Naive B cell (primary cell): ENCODE results near the gene RCC1. TPM values are rescaled to one million over a fixed set of nuclear protein-coding genes. Genes with fewer than 3 reads are reported as not detected.
"Not testable (repeated sequence)": the region's sequence is repeated elsewhere in the genome, so short reads cannot be mapped to it uniquely, and the experiment has no call there.

Source experiments
- ATAC-seq, 2 donors: fragments of 150-1000 bp; cut with Tn5 transposase; 2 replicates each; pipeline ENCODE4 v1.10.0; 2021; ENCODE audit warnings: low read depth in 2 of 2, mild to moderate bottlenecking in 2 of 2, moderate library complexity in 2 of 2
- DNase-seq: peaks from one replicate; pipeline ENCODE4 v3.0.0; 2022
- H3K27ac Mint-ChIP-seq, 6 donors: one replicate each; pipeline ENCODE4 v1.8.0; 2020 to 2022; ENCODE audit warnings: mild to moderate bottlenecking in 6 of 6, mixed read lengths in 6 of 6, moderate library complexity in 5 of 6, inconsistent platforms in 2 of 6
- H3K27me3 Mint-ChIP-seq, 3 donors: one replicate each; pipeline ENCODE4 v1.8.0; 2021 to 2022; ENCODE audit warnings: mixed read lengths in 3 of 3, mild to moderate bottlenecking in 1 of 3
- H3K36me3 Mint-ChIP-seq, 2 donors: one replicate each; pipeline ENCODE4 v1.8.0; 2020 to 2022; ENCODE audit warnings: mixed read lengths in 2 of 2, inconsistent platforms in 1 of 2, mild to moderate bottlenecking in 1 of 2
- H3K4me1 Mint-ChIP-seq, 3 donors: one replicate each; pipeline ENCODE4 v1.8.0; 2020 to 2022; ENCODE audit warnings: mixed read lengths in 3 of 3, inconsistent platforms in 1 of 3, mild to moderate bottlenecking in 1 of 3, moderate library complexity in 1 of 3
- H3K4me3 Mint-ChIP-seq, 8 donors: one replicate each; pipeline ENCODE4 v1.8.0; 2020 to 2022; ENCODE audit warnings: mild to moderate bottlenecking in 8 of 8, mixed read lengths in 8 of 8, moderate library complexity in 8 of 8, inconsistent platforms in 2 of 8
- H3K9me3 Mint-ChIP-seq, 7 donors: one replicate each; pipeline ENCODE4 v1.8.0; 2020 to 2022; ENCODE audit warnings: mixed read lengths in 7 of 7, mild to moderate bottlenecking in 5 of 7, inconsistent platforms in 2 of 7, moderate library complexity in 1 of 7
- polyA plus RNA-seq, 6 donors: library from polyadenylated mRNA; unstranded; fragments of 300-500 nt; fragmentation: Illumina TruSeq; gene quantifications; one replicate each; pipeline ENCODE4 v1.2.3, GENCODE V29; 2021; ENCODE audit warnings: low read depth in 6 of 6

Gene RCC1
- polyA plus RNA-seq, 6 donors from 2014 or later, result 3.8 to 12.2 (median 9.5) TPM

DNA sequence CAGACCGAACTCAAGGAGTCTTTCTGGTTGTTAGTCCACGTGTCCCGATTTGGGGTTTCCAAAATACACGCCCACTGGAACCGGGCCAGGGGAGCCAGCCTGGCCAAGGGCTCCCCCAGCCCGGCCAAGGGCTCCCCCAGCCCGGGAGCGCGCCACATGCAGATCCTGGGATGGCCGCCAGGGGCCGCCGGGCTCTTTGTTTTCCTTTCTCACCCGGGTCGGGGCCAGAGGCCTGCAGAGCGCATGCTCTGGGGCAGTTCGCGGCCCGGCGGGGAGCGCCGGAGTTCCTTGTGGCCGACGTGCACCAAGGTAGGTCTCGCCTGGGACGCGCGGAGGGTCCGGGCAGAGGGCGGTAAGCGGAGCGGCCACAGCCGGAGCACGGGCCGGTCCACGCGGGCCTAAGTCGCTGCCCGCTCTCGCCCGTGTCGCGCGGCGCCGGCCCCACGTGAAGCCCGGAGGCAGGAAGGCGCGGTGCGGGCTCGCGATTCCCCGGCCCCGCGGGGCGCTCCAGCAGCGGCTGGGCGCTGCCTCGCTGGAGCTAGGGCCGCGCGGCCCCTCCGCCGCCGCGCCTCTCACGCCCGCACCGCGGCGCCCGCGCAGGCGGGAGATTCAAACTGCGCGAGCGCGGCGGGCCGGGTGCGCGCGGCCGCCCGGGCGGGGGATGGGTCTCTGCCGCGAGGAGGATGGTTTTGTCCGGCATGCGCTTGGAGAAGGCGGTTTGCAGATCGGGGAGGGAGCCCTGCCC, 12.3 kb downstream of the RCC1 start:
- Mint-ChIP-seq H3K36me3 (no peaks in the 10 kb centered on the region), H3K4me1 (peaks cover 18 to 29% (median 26%) of the 10 kb centered on the region in 3 donors), H3K27me3 (no peaks in the 10 kb centered on the region), H3K27ac (peak overlapping the region; percentile 69 to 95 (median 87)), H3K4me3 (peak overlapping the region; percentile 82 to 95 (median 90)), H3K9me3 (no peaks in the 10 kb centered on the region)
- DNase-seq (peak; percentile 87), ATAC-seq (peak; percentile 84 to 86)

DNA sequence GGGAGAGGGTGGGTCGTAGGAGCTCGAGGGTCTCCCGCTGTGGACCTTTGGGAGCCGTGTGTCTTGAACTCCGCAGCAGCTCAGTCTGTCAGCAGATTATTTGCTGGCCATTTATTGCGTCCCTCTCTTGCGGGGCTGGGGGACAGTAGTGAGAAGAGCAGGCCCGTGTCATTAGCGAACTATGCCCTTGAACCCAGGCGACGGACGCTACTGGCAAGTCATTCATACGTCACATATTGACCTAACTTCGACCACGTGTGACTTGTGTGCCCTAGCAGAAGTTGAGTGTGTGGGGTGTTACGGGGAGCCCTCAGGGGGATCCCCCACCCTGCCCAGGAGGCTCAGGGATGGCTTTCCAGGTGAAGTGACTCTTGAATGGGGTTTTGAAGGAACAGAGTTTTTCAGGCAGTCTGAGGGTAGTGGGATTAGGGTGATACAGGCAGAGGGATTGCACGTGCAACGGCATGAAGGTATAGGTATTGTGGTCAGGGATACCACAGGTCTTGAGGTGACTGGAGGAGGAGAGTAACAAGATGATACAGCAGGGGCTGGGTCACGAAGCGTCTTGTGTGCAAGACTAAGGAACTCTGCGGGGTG, 13.0 kb downstream of the RCC1 start:
- H3K9me3 Mint-ChIP-seq, result no peaks in the 10 kb centered on the region
- H3K36me3 Mint-ChIP-seq, result no peaks in the 10 kb centered on the region
- H3K4me3 Mint-ChIP-seq, result peak overlapping the region; percentile 82 to 95 (median 90)
- ATAC-seq, result peak; percentile 13 to 24
- peak; percentile 14 for DNase-seq
- peak overlapping the region in 5 of 6 donors; percentile 69 to 95 (median 88) for H3K27ac Mint-ChIP-seq
- H3K27me3 Mint-ChIP-seq, result no peaks in the 10 kb centered on the region
- H3K4me1 Mint-ChIP-seq, result peaks cover 18 to 29% (median 22%) of the 10 kb centered on the region in 3 donors

DNA sequence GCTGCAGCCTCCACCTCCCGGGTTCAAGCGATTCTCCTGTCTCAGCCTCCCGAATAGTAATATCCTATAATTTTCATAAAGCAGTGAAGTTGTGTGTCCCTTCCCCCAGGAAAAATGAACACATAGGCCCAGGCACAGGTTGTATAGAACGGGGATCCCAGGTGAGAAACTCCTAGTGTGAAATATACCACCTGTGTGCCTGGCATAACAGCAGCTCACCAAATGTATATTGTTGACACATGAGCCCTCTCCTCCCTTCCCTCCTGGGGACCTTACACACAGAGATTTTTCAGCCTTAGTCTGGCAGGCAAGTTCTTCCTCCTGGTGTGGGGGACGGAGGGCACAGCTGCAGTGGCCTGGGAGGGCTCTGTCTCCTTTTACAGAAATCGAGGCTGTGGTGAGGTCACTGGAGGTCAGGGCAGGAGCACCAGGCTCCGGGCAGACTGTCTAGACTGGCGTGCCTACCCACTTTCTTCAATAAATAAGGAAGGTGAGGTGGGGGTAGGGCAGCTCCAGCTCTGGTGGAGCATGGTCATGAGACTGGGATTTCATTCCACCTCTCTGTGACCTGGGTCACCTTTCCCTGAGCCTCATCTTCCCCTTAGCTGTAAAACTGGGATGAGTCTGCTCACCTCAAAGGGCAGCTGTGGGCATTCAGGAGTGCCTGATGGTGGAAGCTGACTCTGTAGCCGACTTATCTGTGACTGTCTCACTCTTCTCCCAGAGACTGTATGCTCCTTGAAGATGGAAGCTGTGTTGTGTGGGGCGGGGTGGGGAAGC, 14.3 kb downstream of the RCC1 start:
- Mint-ChIP-seq H3K9me3 (no peaks in the 10 kb centered on the region), H3K27me3 (no peaks in the 10 kb centered on the region), H3K36me3 (no peaks in the 10 kb centered on the region), H3K4me1 (peaks cover 18 to 32% (median 22%) of the 10 kb centered on the region in 3 donors), H3K27ac (peak overlapping the region in 1 of 6 donors; percentile 57), H3K4me3 (peak overlapping the region; percentile 5 to 92 (median 42))
- DNase-seq (no peak), ATAC-seq (no peak)

DNA sequence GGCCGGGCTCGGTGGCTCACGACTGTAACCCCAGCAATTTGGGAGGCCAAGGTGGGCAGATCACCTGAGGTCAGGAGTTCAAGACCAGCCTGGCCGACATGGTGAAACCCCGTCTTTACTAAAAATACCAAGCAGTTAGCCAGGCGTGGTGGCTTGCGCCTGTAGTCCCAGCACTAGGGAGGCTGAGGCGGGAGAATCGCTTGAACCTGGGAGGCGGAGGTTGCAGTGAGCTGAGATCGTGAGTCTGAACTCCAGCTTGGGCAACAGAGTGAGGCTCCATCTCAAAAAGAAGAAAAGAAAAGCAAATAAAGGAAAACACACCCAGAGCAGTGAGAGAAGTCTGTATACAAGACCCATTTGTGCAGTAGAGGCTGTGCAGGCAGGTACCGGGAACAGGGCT, 15.0 kb downstream of the RCC1 start:
- H3K27me3 Mint-ChIP-seq, DNase-seq, H3K9me3 Mint-ChIP-seq, ATAC-seq, H3K36me3 Mint-ChIP-seq: not testable (repeated sequence)
- Mint-ChIP-seq H3K27ac (peak overlapping the region in 1 of 6 donors; percentile 82), H3K4me3 (peak overlapping the region in 1 of 8 donors; percentile 12), H3K4me1 (peaks cover 18 to 32% (median 22%) of the 10 kb centered on the region in 3 donors)

DNA sequence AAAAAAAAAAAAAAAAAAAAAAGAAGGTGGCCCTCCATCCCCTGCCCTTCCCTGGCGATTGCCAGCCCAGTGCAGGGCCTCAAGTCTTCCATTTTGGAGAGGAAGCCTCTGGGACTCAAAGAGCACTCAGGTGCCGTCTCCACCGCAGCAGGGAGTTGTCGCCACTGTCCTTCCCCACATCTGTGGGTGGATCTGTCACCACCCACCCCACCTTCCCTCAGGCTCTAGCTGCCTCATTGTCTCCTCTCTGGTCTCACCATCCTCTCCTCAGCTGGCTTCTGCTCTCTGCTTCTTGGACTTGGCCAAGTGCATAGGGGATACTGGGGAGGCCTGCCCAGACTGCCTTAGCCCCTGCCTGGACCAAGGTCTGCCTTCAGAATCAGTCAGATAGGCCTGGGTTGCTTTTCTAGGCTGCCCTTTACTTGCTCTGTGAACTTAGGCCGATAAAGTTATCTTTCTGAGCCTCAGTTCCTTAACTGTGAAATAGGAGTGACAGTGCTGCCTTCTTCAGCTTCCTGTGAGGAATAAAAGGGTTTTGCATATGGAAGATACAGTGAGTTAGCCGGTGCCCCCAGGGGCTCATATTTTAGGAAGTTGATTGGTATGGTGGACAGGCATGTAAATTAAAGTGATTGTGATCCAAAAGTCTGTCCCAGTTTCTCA, 15.8 kb downstream of the RCC1 start:
- Mint-ChIP-seq H3K27ac (no peak overlapping the region), H3K27me3 (no peaks in the 10 kb centered on the region), H3K9me3 (no peaks in the 10 kb centered on the region), H3K36me3 (no peaks in the 10 kb centered on the region), H3K4me1 (peaks cover 18 to 29% (median 21%) of the 10 kb centered on the region in 3 donors), H3K4me3 (peak overlapping the region in 2 of 8 donors; percentile 16 to 25)
- ATAC-seq, result no peak
- DNase-seq, result no peak

DNA sequence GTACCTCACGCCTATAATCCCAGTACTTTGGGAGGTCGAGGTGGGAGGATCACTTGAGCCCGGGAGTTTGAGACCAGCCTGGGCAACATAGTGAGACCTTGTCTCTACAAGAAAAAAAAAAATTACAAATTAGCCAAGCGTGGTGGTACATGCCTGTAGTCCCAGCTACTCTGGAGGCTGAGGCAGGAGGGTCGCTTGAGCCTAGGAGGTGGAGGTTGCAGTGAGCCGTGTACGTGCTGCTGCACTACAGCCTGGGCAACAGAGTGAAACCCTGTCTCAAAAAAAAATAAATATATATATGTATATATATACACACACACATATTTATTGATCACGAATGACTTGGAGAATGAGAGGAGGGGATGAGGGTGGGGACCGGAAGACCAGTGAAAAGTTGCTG, 16.7 kb downstream of the RCC1 start:
- Mint-ChIP-seq H3K4me1 (peaks cover 14 to 24% (median 14%) of the 10 kb centered on the region in 3 donors), H3K27ac (peak overlapping the region in 1 of 6 donors; percentile 1)
- not testable (repeated sequence) for ATAC-seq, H3K4me3 Mint-ChIP-seq, H3K36me3 Mint-ChIP-seq, H3K27me3 Mint-ChIP-seq, DNase-seq, H3K9me3 Mint-ChIP-seq

DNA sequence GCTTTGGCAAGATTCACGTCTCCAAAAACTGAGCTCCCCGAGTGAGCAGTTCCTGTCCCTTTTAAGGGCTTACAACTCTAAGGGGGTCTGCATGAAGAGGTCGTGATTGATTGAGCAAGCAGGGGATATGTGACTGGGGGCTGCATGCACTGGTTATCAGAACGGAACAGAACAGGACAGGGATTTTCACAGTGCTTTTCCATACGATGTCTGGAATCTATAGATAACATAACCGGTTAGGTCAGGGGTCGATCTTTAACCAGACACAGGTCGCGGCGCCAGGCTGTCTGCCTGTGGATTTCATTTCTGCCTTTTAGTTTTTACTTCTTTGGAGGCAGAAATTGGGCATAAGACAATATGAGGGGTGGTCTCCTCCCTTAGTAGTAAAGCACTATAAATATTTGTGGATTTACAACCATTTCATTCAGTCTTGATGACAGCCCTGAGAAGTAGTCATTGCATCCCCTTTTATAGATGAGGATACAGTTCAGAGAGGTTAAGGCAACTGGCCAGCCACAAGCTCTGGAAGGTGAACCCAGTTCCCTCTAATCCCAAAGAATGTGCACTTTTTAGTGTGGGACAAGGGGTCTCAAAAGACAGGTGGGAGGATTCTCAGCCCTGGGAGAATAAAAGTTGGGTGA, 19.3 kb downstream of the RCC1 start:
- DNase-seq, H3K9me3 Mint-ChIP-seq, H3K4me3 Mint-ChIP-seq, ATAC-seq, H3K27ac Mint-ChIP-seq, H3K27me3 Mint-ChIP-seq, H3K36me3 Mint-ChIP-seq: not testable (repeated sequence)
- peaks cover 0 to 16% (median 0%) of the 10 kb centered on the region in 3 donors for H3K4me1 Mint-ChIP-seq

DNA sequence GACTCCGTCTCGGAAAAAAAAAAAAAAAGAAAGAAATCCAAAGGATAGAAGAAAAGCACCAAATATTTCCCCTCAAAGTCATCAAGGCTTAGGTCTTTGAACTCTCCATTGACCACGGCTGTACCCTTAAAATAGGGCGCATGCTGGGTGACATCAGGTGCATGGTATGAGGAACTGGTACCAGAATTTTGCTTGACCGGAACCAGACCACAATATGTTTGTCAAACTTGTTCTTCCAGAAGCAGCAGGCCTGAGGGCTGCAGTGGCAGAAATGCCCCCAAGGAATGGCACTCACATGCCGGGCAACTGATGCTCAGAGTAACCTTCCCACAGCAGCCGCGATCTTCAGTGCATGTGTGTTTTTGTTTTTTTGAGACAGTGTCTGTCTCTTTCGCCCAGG, 21.0 kb downstream of the RCC1 start:
- Mint-ChIP-seq H3K9me3 (no peaks in the 10 kb centered on the region), H3K27me3 (no peaks in the 10 kb centered on the region), H3K4me3 (peak overlapping the region in 1 of 8 donors; percentile 48), H3K36me3 (peaks cover 0 to 7% of the 10 kb centered on the region in 2 donors), H3K27ac (peak overlapping the region in 1 of 6 donors; percentile 78), H3K4me1 (peaks cover 0 to 11% (median 0%) of the 10 kb centered on the region in 3 donors)
- DNase-seq (no peak), ATAC-seq (no peak)

DNA sequence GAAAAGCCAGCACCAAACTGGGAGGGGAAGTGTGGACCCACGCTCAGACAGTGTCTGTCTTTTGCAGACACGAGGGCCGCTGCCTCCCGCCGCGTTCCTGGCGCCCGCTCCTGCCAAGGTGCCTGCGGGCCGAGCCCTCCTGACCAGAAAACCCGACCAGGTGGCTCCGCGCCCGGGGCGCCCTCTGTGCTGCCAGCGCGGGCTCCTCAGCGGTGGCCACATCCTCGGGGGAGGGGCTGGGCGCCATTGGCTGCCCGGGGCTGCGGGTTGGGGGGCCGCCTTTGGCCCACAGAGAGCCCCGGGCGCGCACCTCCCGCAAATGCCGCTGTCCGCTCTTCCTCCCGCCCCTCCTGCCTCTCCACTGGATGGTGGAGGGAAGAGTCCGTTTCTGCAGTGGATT, 24.6 kb downstream of the RCC1 start:
- no peak for ATAC-seq
- Mint-ChIP-seq H3K36me3 (peaks cover 0 to 7% of the 10 kb centered on the region in 2 donors), H3K9me3 (no peaks in the 10 kb centered on the region), H3K27ac (peak overlapping the region in 1 of 6 donors; percentile 22), H3K4me1 (peaks cover 0 to 2% (median 0%) of the 10 kb centered on the region in 3 donors), H3K27me3 (no peaks in the 10 kb centered on the region), H3K4me3 (no peak overlapping the region)
- DNase-seq, result no peak

DNA sequence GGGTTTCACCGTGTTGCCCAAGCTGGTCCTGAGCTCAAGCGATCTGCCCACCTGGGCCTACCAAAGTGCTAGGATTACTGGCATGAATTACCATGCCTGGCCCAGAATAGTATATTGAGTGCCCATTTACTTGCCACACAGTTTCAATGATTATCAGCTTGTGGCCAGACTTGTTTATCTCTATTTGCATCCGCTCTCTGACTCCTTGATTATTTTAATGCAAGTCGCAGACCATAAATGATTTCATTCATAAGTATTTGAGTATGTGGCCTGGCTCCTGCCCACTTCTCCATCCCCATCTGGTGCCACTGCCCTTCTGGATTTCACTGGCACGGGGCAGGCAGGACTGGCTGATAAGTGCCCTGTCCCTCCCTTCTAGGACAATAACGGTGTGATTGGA, 28.8 kb downstream of the RCC1 start:
- H3K36me3 Mint-ChIP-seq, result peaks cover 7 to 10% of the 10 kb centered on the region in 2 donors
- peaks cover 0 to 2% (median 0%) of the 10 kb centered on the region in 3 donors for H3K4me1 Mint-ChIP-seq
- H3K4me3 Mint-ChIP-seq, result no peak overlapping the region
- no peaks in the 10 kb centered on the region for H3K9me3 Mint-ChIP-seq
- DNase-seq (no peak), ATAC-seq (no peak)
- H3K27me3 Mint-ChIP-seq, result no peaks in the 10 kb centered on the region
- no peak overlapping the region for H3K27ac Mint-ChIP-seq

DNA sequence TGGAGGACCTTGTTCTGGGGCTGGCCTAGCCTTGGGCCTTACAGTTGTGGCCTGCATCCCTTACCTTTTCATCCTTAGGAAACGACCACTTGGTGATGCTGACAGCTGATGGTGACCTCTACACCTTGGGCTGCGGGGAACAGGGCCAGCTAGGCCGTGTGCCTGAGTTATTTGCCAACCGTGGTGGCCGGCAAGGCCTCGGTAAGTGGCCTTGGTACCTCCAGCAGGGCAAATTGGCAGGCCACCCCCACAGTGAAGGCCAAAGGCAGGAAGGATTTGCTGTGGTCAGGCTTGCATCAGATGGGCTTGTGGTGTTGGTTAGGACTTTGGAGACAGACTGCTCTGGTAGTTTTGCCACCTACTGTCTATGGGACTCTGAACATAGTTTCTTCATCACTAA, 29.3 kb downstream of the RCC1 start:
- Mint-ChIP-seq H3K4me1 (peaks cover 0 to 2% (median 0%) of the 10 kb centered on the region in 3 donors), H3K9me3 (no peaks in the 10 kb centered on the region), H3K36me3 (peaks cover 7 to 10% of the 10 kb centered on the region in 2 donors), H3K4me3 (no peak overlapping the region), H3K27ac (peak overlapping the region in 1 of 6 donors; percentile 22), H3K27me3 (no peaks in the 10 kb centered on the region)
- ATAC-seq (no peak), DNase-seq (no peak)

DNA sequence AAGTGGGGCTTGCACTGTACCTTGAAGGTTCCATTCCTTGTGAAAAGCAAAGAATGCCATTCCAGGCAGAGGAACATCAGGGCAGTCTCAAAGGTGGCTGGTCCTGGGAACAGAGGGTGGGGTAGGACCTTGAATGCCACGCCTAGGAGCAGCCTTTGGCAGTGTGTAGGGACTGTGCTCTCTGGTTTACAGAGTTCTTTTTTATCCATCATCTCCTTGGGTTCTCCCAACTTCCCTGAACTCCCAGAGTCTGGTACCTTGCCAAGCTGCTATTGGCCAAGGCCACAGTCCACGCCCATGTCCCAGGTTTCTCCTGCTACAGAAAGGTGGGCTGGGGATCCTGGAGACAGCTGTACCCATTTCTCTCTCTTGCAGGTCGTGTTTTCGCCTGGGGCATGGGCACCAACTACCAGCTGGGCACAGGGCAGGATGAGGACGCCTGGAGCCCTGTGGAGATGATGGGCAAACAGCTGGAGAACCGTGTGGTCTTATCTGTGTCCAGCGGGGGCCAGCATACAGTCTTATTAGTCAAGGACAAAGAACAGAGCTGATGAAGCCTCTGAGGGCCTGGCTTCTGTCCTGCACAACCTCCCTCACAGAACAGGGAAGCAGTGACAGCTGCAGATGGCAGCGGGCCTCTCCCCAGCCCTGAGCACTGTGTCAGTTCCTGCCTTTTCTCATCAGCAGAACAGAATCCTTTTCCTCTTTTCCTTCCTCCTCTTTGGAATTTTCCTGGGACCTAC, 31.8 kb downstream of the RCC1 start:
- no peak overlapping the region for H3K4me3 Mint-ChIP-seq
- H3K36me3 Mint-ChIP-seq, result peaks cover 0 to 10% of the 10 kb centered on the region in 2 donors
- H3K9me3 Mint-ChIP-seq, result no peaks in the 10 kb centered on the region
- DNase-seq, result no peak
- no peak overlapping the region for H3K27ac Mint-ChIP-seq
- ATAC-seq, result no peak
- H3K27me3 Mint-ChIP-seq, result no peaks in the 10 kb centered on the region
- no peaks in the 10 kb centered on the region for H3K4me1 Mint-ChIP-seq
